HepG2 (cell line): Measurements from ENCODE around the gene PRKCZ. TPM values are rescaled to one million over a fixed set of nuclear protein-coding genes. Genes with fewer than 3 reads are reported as not detected.

Source experiments
- ARID4A ChIP-seq: sonication (generic); formaldehyde crosslinking; IDR thresholded peaks from 2 replicates; pipeline ENCODE4 v1.5.0; 2020; ENCODE audit warnings: mild to moderate bottlenecking, missing genetic modification reagents, borderline replicate concordance
- ATF4 ChIP-seq, 2 experiments: fragments of 450-650 bp in 1 of 2; sonication (generic) in 1 of 2; formaldehyde crosslinking; IDR thresholded peaks; 2 replicates each; pipeline versions ENCODE4 v1.5.0 to v1.8.0; 2020 to 2022; ENCODE audit warnings: mild to moderate bottlenecking in 1 of 2, missing genetic modification reagents in 1 of 2
- CBX5 ChIP-seq: sonication (generic); formaldehyde crosslinking; IDR thresholded peaks from 2 replicates; pipeline ENCODE4 v1.4.0; 2020; ENCODE audit warnings: missing genetic modification reagents, borderline replicate concordance
- FOXK1 ChIP-seq: sonication (generic); formaldehyde crosslinking; IDR thresholded peaks from 2 replicates; pipeline ENCODE4 v1.4.0; 2020; ENCODE audit warnings: low read depth, missing genetic modification reagents, borderline replicate concordance
- FOXO1 ChIP-seq: sonication (generic); formaldehyde crosslinking; IDR thresholded peaks from 2 replicates; pipeline ENCODE4 v1.4.0; 2020; ENCODE audit warnings: missing genetic modification reagents
- HNRNPLL ChIP-seq: fragments of 200-400 bp; formaldehyde crosslinking; IDR thresholded peaks from 2 replicates; pipeline ENCODE4 v1.6.1; 2017; ENCODE audit warnings: mild to moderate bottlenecking, low read depth, low read length; ENCODE audit not compliant: poor library complexity, severe bottlenecking
- JUND ChIP-seq: sonication (generic); formaldehyde crosslinking; IDR thresholded peaks from 2 replicates; pipeline ENCODE4 v1.8.0; 2022; ENCODE audit warnings: mild to moderate bottlenecking, missing genetic modification reagents
- POLR2G ChIP-seq: fragments of 200-400 bp; formaldehyde crosslinking; IDR thresholded peaks from 2 replicates; pipeline ENCODE4 v1.6.1; 2018; ENCODE audit warnings: mild to moderate bottlenecking, low read depth, low read length, moderate library complexity
- RARA ChIP-seq: IDR thresholded peaks from 2 replicates; pipeline ENCODE4 v1.6.1; 2016; ENCODE audit warnings: missing genetic modification reagents, missing compliant biosample characterization
- SMC3 ChIP-seq: IDR thresholded peaks from 2 replicates; pipeline ENCODE4 v1.6.1; 2011; ENCODE audit warnings: low read length, improper control_type of control experiment
- SP140L ChIP-seq: sonication (generic); formaldehyde crosslinking; IDR thresholded peaks from 2 replicates; pipeline ENCODE4 v1.4.0; 2020; ENCODE audit warnings: missing genetic modification reagents, borderline replicate concordance
- SPEN ChIP-seq: sonication (generic); formaldehyde crosslinking; IDR thresholded peaks from 2 replicates; pipeline ENCODE4 v1.5.1; 2020; ENCODE audit warnings: low read depth, mild to moderate bottlenecking, missing genetic modification reagents
- SRY ChIP-seq: sonication (generic); formaldehyde crosslinking; IDR thresholded peaks from 2 replicates; pipeline ENCODE4 v1.8.0; 2022; ENCODE audit warnings: mild to moderate bottlenecking, missing genetic modification reagents
- TFE3 ChIP-seq: IDR thresholded peaks from 2 replicates; pipeline ENCODE4 v1.6.1; 2016
- ZBTB33 ChIP-seq: sonication (generic); formaldehyde crosslinking; IDR thresholded peaks from 2 replicates; pipeline ENCODE4 v1.4.0; 2020; ENCODE audit warnings: missing genetic modification reagents
- ZBTB38 ChIP-seq: sonication (generic); formaldehyde crosslinking; IDR thresholded peaks from 2 replicates; pipeline ENCODE4 v1.5.1; 2020; ENCODE audit warnings: mild to moderate bottlenecking, missing genetic modification reagents
- ZNF552 ChIP-seq: sonication (generic); formaldehyde crosslinking; IDR thresholded peaks from 2 replicates; pipeline ENCODE4 v1.9.0; 2022; ENCODE audit warnings: missing genetic modification reagents, mild to moderate bottlenecking, borderline replicate concordance
- ZNF674 ChIP-seq: sonication (generic); formaldehyde crosslinking; IDR thresholded peaks from 2 replicates; pipeline ENCODE4 v1.5.0; 2020; ENCODE audit warnings: low read depth, mild to moderate bottlenecking, missing genetic modification reagents
- ZNF724P ChIP-seq: sonication (generic); formaldehyde crosslinking; IDR thresholded peaks from 2 replicates; pipeline ENCODE4 v1.8.0; 2022; ENCODE audit warnings: missing genetic modification reagents, borderline replicate concordance
- polyA plus RNA-seq, 8 experiments: library from polyadenylated mRNA; depleted of rRNA in 3 of 8; stranded (reverse) in 7 of 8; unstranded in 1 of 8; fragments of >200 nt; fragmentation: Illumina TruSeq in 4 of 8; extraction: Trizol in 4 of 8; gene quantifications; 2 replicates each; pipeline versions ENCODE4 v1.2.1 to v1.2.3, GENCODE V29; 2011 to 2016; ENCODE audit warnings: low read depth in 4 of 8, missing spikeins in 1 of 8, mixed read lengths in 1 of 8; ENCODE audit not compliant: insufficient read depth in 1 of 8
- total RNA-seq, 5 experiments: library from RNA; depleted of rRNA; stranded (reverse); fragments of >200 nt; fragmentation: Illumina TruSeq; extraction: Trizol; gene quantifications; 2 replicates each; pipeline ENCODE4 v1.2.3, GENCODE V29; 2016; ENCODE audit warnings: low read depth in 1 of 5

PRKCZ gene
- total and polyA plus RNA-seq, 2 of the 13 experiments (the other 11 are each of a cell fraction or from before 2014, with no cell fraction given): 34.7 to 85.2 TPM

- TF ChIP-seq TFE3 (CRISPR knock-in tag): peak; percentile 19
- TF ChIP-seq ZBTB33 (CRISPR knock-in tag): peak; percentile 3; the same call in 1 of the 2 replicates
- TF ChIP-seq ZNF674 (CRISPR knock-in tag): no peak
- peak; percentile 70 for TF ChIP-seq POLR2G
- peak; percentile 15; the same call in 1 of the 2 replicates for TF ChIP-seq ZNF724P (CRISPR knock-in tag)
- peak; percentile 78 for TF ChIP-seq SPEN (CRISPR knock-in tag)
- TF ChIP-seq SP140L (CRISPR knock-in tag): no peak
- TF ChIP-seq ZNF552: no peak; the same call in 1 of the 2 replicates
- no peak for TF ChIP-seq SMC3
- TF ChIP-seq RARA (CRISPR knock-in tag): peak; percentile 21; the same call in 1 of the 2 replicates
- peak; percentile 99 for TF ChIP-seq ARID4A (CRISPR knock-in tag)
- 0 out of 2 replicates have a peak, but pooled peaks have one; percentile 33 for TF ChIP-seq SRY (CRISPR knock-in tag)
- TF ChIP-seq JUND (CRISPR knock-in tag): peak; percentile 30; the same call in 1 of the 2 replicates
- peak; percentile 62 for TF ChIP-seq HNRNPLL
- TF ChIP-seq ZBTB38 (CRISPR knock-in tag): peak; percentile 69
- TF ChIP-seq CBX5 (CRISPR knock-in tag): peak; percentile 36; the same call in 1 of the 2 replicates
- TF ChIP-seq FOXK1 (CRISPR knock-in tag): peak; percentile 67; the same call in 1 of the 2 replicates
- peak in 1 of 2 experiments; percentile 62; a peak in 2 of 4 replicates for TF ChIP-seq ATF4 (CRISPR knock-in tag; IDR thresholded peaks at IDR 0.05)
- TF ChIP-seq FOXO1: peak; percentile 69
Measured at GRCh38 chr1:2189459-2190425, 139.5 kb downstream of the PRKCZ start (continued).
